Astrocyte (in vitro differentiated cells and primary cell): ENCODE measurements around the gene SLC6A5. TPM values are rescaled to one million over a fixed set of nuclear protein-coding genes. Genes with fewer than 3 reads are reported as not detected.

Experiments
- DNase-seq: peaks from one replicate; pipeline ENCODE4 v3.0.0-alpha.2; 2010; ENCODE audit warnings: low read depth
- FAIRE-seq: peaks from 2 replicates; lab custom pipeline; 2011; peaks lifted over from hg19 to GRCh38; lab: Jason Lieb, UNC
- H2AFZ ChIP-seq: 2 replicates; pipeline ENCODE4 v1.6.0; 2012; ENCODE audit warnings: low read depth, low read length, inconsistent platforms
- H3K27ac ChIP-seq: 2 replicates; pipeline ENCODE4 v1.5.1; 2011; ENCODE audit warnings: low read depth, low read length, inconsistent platforms
- H3K27me3 ChIP-seq: 2 replicates; pipeline ENCODE4 v1.6.0; 2011; ENCODE audit warnings: low read length, inconsistent platforms; ENCODE audit not compliant: insufficient read depth
- H3K36me3 ChIP-seq: 2 replicates; pipeline ENCODE4 v1.5.1; 2011; ENCODE audit warnings: low read length, inconsistent platforms; ENCODE audit not compliant: insufficient read depth
- H3K4me1 ChIP-seq: 2 replicates; pipeline ENCODE4 v1.5.1; 2011; ENCODE audit warnings: low read length, inconsistent platforms; ENCODE audit not compliant: insufficient read depth
- H3K4me2 ChIP-seq: 2 replicates; pipeline ENCODE4 v1.6.0; 2012; ENCODE audit warnings: low read length, inconsistent platforms
- H3K4me3 ChIP-seq: 2 replicates; pipeline ENCODE4 v1.5.1; 2011; ENCODE audit warnings: low read depth, mild to moderate bottlenecking, low read length, inconsistent platforms; ENCODE audit not compliant: insufficient read depth
- H3K79me2 ChIP-seq: 2 replicates; pipeline ENCODE4 v1.6.0; 2012; ENCODE audit warnings: mild to moderate bottlenecking, low read length, inconsistent platforms; ENCODE audit not compliant: insufficient read depth
- H3K9ac ChIP-seq: 2 replicates; pipeline ENCODE4 v1.6.0; 2012; ENCODE audit warnings: mild to moderate bottlenecking, low read length, inconsistent platforms
- H3K9me3 ChIP-seq: 2 replicates; pipeline ENCODE4 v1.5.1; 2012; ENCODE audit warnings: low read depth, mild to moderate bottlenecking, low read length, inconsistent platforms; ENCODE audit not compliant: insufficient read depth
- H4K20me1 ChIP-seq: 2 replicates; pipeline ENCODE4 v1.6.0; 2012; ENCODE audit warnings: low read length, inconsistent platforms; ENCODE audit not compliant: insufficient read depth
- H3K27ac Mint-ChIP-seq: one replicate; pipeline ENCODE4 v1.8.0; 2021; ENCODE audit warnings: mild to moderate bottlenecking, mixed read lengths; ENCODE audit not compliant: unreplicated experiment
- H3K27me3 Mint-ChIP-seq: one replicate; pipeline ENCODE4 v1.8.0; 2021; ENCODE audit warnings: low read depth, mixed read lengths; ENCODE audit not compliant: unreplicated experiment
- H3K36me3 Mint-ChIP-seq: one replicate; pipeline ENCODE4 v1.8.0; 2021; ENCODE audit warnings: low read depth, mixed read lengths; ENCODE audit not compliant: unreplicated experiment
- H3K4me1 Mint-ChIP-seq: one replicate; pipeline ENCODE4 v1.8.0; 2021; ENCODE audit warnings: low read depth, mixed read lengths; ENCODE audit not compliant: unreplicated experiment
- H3K4me3 Mint-ChIP-seq: one replicate; pipeline ENCODE4 v1.8.0; 2021; ENCODE audit warnings: mild to moderate bottlenecking, moderate library complexity, mixed read lengths; ENCODE audit not compliant: unreplicated experiment
- H3K9me3 Mint-ChIP-seq: one replicate; pipeline ENCODE4 v1.8.0; 2021; ENCODE audit warnings: mild to moderate bottlenecking, mixed read lengths; ENCODE audit not compliant: unreplicated experiment
- EZH2 ChIP-seq: IDR thresholded peaks from 2 replicates; pipeline ENCODE4 v1.6.1; 2012; ENCODE audit warnings: mild to moderate bottlenecking, low read length, inconsistent platforms; ENCODE audit not compliant: insufficient read depth
- total RNA-seq: library from RNA; stranded (reverse); gene quantifications from 2 replicates; pipeline ENCODE4 v1.2.1, GENCODE V29; 2021
- TF ChIP-seq, protein P1 (sequence below): IDR thresholded peaks from 2 replicates; pipeline ENCODE4 v1.5.1; 2011; ENCODE audit warnings: low read depth, mild to moderate bottlenecking, inconsistent platforms, low read length, moderate library complexity; ENCODE audit not compliant: insufficient read depth

SLC6A5 gene
- total RNA-seq, 1 donor from 2014 or later: not detected

DNA sequence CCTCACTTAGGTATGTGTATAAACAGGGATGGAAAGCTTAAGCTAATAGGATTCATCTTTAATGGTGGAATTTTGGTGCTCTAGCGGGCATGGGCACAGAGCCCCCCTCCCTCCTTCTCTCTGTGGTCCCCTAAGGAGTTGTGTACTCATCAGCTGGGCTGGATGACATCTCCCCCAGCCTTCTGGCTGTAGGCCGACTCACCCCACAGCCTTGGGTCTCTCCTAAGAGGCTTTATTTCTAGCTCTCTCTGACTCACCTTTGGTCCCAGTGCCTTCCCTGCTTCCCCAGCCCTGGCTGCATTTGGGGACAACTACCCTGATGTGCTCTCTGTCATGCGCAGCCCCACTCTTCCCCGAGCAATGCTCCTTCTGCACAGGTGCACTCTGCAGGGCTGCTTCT, 26.9 kb downstream of the SLC6A5 start:
- DNase-seq: no peak
- peaks cover 20% of the 10 kb centered on the region for H3K27me3 Mint-ChIP-seq

DNA sequence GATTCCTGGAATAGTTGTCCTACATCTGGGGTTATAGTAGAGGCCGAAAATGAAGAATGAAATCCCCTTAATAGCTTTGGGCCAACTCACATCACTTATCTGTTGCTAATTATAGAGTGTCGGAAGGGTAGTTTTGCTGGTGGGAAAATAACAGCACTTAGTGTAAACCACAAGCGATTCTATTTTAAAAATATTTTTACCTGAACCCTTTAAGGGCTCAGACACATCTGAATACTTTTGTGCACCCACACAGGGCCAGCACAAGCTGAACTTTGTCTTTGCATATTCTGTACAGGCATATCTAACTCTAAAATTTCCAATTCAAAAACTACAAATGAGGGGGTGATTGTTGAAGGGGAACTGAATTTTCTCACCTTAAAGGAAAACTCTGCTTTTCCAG, 27.6 kb downstream of the SLC6A5 start:
- Mint-ChIP-seq H3K4me3 (no peak overlapping the region), H3K27ac (no peak overlapping the region), H3K27me3 (peaks cover 15% of the 10 kb centered on the region), H3K4me1 (no peaks in the 10 kb centered on the region), H3K9me3 (peaks cover 3% of the 10 kb centered on the region), H3K36me3 (no peaks in the 10 kb centered on the region)
- H3K4me1 ChIP-seq: no peaks in the 10 kb centered on the region
- FAIRE-seq (no peak), DNase-seq (no peak)
- H3K4me2 ChIP-seq: no peak overlapping the region
- H3K79me2 ChIP-seq: no peaks in the 10 kb centered on the region
- H4K20me1 ChIP-seq: no peaks in the 10 kb centered on the region
- no peak for TF ChIP-seq EZH2
- TF ChIP-seq, protein P1, sequence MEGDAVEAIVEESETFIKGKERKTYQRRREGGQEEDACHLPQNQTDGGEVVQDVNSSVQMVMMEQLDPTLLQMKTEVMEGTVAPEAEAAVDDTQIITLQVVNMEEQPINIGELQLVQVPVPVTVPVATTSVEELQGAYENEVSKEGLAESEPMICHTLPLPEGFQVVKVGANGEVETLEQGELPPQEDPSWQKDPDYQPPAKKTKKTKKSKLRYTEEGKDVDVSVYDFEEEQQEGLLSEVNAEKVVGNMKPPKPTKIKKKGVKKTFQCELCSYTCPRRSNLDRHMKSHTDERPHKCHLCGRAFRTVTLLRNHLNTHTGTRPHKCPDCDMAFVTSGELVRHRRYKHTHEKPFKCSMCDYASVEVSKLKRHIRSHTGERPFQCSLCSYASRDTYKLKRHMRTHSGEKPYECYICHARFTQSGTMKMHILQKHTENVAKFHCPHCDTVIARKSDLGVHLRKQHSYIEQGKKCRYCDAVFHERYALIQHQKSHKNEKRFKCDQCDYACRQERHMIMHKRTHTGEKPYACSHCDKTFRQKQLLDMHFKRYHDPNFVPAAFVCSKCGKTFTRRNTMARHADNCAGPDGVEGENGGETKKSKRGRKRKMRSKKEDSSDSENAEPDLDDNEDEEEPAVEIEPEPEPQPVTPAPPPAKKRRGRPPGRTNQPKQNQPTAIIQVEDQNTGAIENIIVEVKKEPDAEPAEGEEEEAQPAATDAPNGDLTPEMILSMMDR: no peak
- no peak overlapping the region for H3K27ac ChIP-seq
- H3K36me3 ChIP-seq: no peaks in the 10 kb centered on the region
- no peaks in the 10 kb centered on the region for H3K9me3 ChIP-seq
- H3K4me3 ChIP-seq: no peak overlapping the region
- no peak overlapping the region for H2AFZ ChIP-seq
- no peak overlapping the region for H3K9ac ChIP-seq
- no peaks in the 10 kb centered on the region for H3K27me3 ChIP-seq

More for the DNA sequence above, 26.9 kb downstream of the SLC6A5 start:
- Mint-ChIP-seq H3K4me3 (no peak overlapping the region), H3K9me3 (peaks cover 3% of the 10 kb centered on the region), H3K27ac (no peak overlapping the region), H3K4me1 (no peaks in the 10 kb centered on the region), H3K36me3 (no peaks in the 10 kb centered on the region)
- Histone ChIP-seq H3K4me2 (no peak overlapping the region), H3K27me3 (no peaks in the 10 kb centered on the region), H3K27ac (no peak overlapping the region), H3K9me3 (no peaks in the 10 kb centered on the region), H3K4me1 (no peaks in the 10 kb centered on the region), H3K4me3 (no peak overlapping the region), H3K9ac (no peak overlapping the region), H2AFZ (no peak overlapping the region), H3K79me2 (no peaks in the 10 kb centered on the region), H3K36me3 (no peaks in the 10 kb centered on the region), H4K20me1 (no peaks in the 10 kb centered on the region)
- FAIRE-seq: no peak
- TF ChIP-seq EZH2: no peak
- TF ChIP-seq, protein P1: no peak

DNA sequence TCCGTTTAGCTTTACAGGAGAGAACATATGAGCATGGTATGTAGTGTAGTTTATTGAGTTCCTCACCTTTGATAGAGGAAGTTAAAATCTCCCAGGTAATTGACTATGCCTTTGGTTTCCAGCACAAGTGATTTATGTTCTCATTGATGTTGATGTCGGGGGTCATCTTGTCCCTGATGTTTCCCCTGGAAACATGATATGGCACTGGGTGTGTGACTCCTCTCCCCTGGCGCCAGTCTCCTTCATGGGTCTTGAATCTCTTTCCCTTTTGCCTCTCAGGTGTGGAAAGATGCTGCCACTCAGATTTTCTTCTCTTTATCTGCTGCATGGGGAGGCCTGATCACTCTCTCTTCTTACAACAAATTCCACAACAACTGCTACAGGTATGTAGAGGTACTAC, 28.3 kb downstream of the SLC6A5 start:
- Histone ChIP-seq H3K79me2 (no peaks in the 10 kb centered on the region), H3K9me3 (no peaks in the 10 kb centered on the region), H3K27me3 (no peaks in the 10 kb centered on the region), H2AFZ (no peak overlapping the region), H3K4me3 (no peak overlapping the region), H3K4me2 (no peak overlapping the region), H3K9ac (no peak overlapping the region), H3K36me3 (no peaks in the 10 kb centered on the region), H3K27ac (no peak overlapping the region), H3K4me1 (no peaks in the 10 kb centered on the region), H4K20me1 (no peaks in the 10 kb centered on the region)
- Mint-ChIP-seq H3K27me3 (peaks cover 17% of the 10 kb centered on the region), H3K36me3 (no peaks in the 10 kb centered on the region), H3K4me3 (no peak overlapping the region), H3K4me1 (no peaks in the 10 kb centered on the region), H3K9me3 (peaks cover 3% of the 10 kb centered on the region), H3K27ac (no peak overlapping the region)
- DNase-seq (no peak), FAIRE-seq (no peak)
- no peak for TF ChIP-seq EZH2
- TF ChIP-seq, protein P1: no peak
